ENCODE measurements around the gene RPL32.

GRCh38 chr3:12886736-12887135, 45.4 kb upstream of the RPL32 start:
- no peak for TF ChIP-seq CTCF (IDR thresholded peaks at IDR 0.05 in 2 of 3, conservative IDR thresholded peaks at IDR 0.05 in 1 of 3; ENCODE audit: borderline replicate concordance in 1 of 3, insufficient read depth in 1 of 3, low read depth in 2 of 3, low read length in 2 of 3)
- TF ChIP-seq POLR2A (IDR thresholded peaks at IDR 0.05; ENCODE audit: borderline replicate concordance, extremely low read depth, insufficient read depth, insufficient read length), result no peak
- no peak for TF ChIP-seq POLR2AphosphoS5 (IDR thresholded peaks at IDR 0.05; ENCODE audit: low read depth, low read length)
- TF ChIP-seq, protein P1, sequence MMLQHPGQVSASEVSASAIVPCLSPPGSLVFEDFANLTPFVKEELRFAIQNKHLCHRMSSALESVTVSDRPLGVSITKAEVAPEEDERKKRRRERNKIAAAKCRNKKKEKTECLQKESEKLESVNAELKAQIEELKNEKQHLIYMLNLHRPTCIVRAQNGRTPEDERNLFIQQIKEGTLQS (IDR thresholded peaks at IDR 0.05), result no peak
- no peak for TF ChIP-seq REST (IDR thresholded peaks at IDR 0.05; ENCODE audit: low read depth)
- no peak for TF ChIP-seq ZFX (IDR thresholded peaks at IDR 0.05)
